ENCODE data around the gene ST6GALNAC5. TPM values are rescaled to one million over a fixed set of nuclear protein-coding genes. Genes with fewer than 3 reads are reported as not detected.

The ST6GALNAC5 gene
- total RNA-seq, 1 experiment from 2014 or later = not detected

- Histone ChIP-seq H3K27me3 (ENCODE audit: control insufficient read depth, insufficient read depth, low read length) (peaks cover 2% of the 10 kb centered on the region; the same call in 1 of the 2 replicates), H3K4me1 (ENCODE audit: control insufficient read depth, insufficient read depth, low read length) (no peaks in the 10 kb centered on the region), H3K4me3 (ENCODE audit: low read depth in 2 of 2, low read length in 2 of 2) (no peak overlapping the region), H3K9me3 (ENCODE audit: control insufficient read depth, insufficient read depth, low read depth, low read length) (no peaks in the 10 kb centered on the region), H3K27ac (ENCODE audit: low read length) (no peak overlapping the region), H3K36me3 (ENCODE audit: control insufficient read depth, insufficient read depth, low read length) (no peaks in the 10 kb centered on the region)
- TF ChIP-seq TCF7L2 (IDR thresholded peaks at IDR 0.05; ENCODE audit: low read depth, low read length) = no peak
- no TSS peak for BruUV-seq (replicated peaks)
- ATAC-seq (no peak), DNase-seq (ENCODE audit: low read depth, low spot score) (no peak)
- intact Hi-C loops (cut with micrococcal nuclease; ENCODE audit: unreplicated experiment) = no loop called here
- ChIA-PET CTCF (no interaction called here), POLR2A (no interaction called here)
- in situ Hi-C loops (cut with HindIII; ENCODE audit: low pct_unique_long_range_greater_than_20kb, low sequenced_read_pairs) = no loop called here
These were observed 171.8 kb downstream of the ST6GALNAC5 start for GRCh38 chr1:77039111-77039510.

GRCh38 chr1:77039739-77040138 lies 172.5 kb downstream of the ST6GALNAC5 start:
- Histone ChIP-seq H3K27ac (ENCODE audit: low read length) (no peak overlapping the region), H3K4me1 (ENCODE audit: control insufficient read depth, insufficient read depth, low read length) (no peaks in the 10 kb centered on the region), H3K4me3 (ENCODE audit: low read depth in 2 of 2, low read length in 2 of 2) (no peak overlapping the region), H3K27me3 (ENCODE audit: control insufficient read depth, insufficient read depth, low read length) (peaks cover 2% of the 10 kb centered on the region; the same call in 1 of the 2 replicates), H3K9me3 (ENCODE audit: control insufficient read depth, insufficient read depth, low read depth, low read length) (no peaks in the 10 kb centered on the region), H3K36me3 (ENCODE audit: control insufficient read depth, insufficient read depth, low read length) (no peaks in the 10 kb centered on the region)
- BruUV-seq (replicated peaks) = no TSS peak
- DNase-seq (ENCODE audit: low read depth, low spot score) (peak; percentile 62), ATAC-seq (no peak)
- in situ Hi-C loops (cut with HindIII; ENCODE audit: low pct_unique_long_range_greater_than_20kb, low sequenced_read_pairs) = no loop called here
- CTCF ChIA-PET = no interaction called here
- TF ChIP-seq TCF7L2 (IDR thresholded peaks at IDR 0.05; ENCODE audit: low read depth, low read length) (no peak), CTCF (IDR thresholded peaks at IDR 0.05) (no peak), SIN3A (IDR thresholded peaks at IDR 0.05; ENCODE audit: borderline replicate concordance, insufficient read depth, low read depth, low read length) (no peak), POLR2AphosphoS5 (IDR thresholded peaks at IDR 0.05; ENCODE audit: low read depth, low read length) (no peak), REST (IDR thresholded peaks at IDR 0.05; ENCODE audit: insufficient read depth in 1 of 2, low read depth in 2 of 2, low read length in 1 of 2) (no peak)
- intact Hi-C loops (cut with micrococcal nuclease; ENCODE audit: unreplicated experiment) = no loop called here
- POLR2A ChIA-PET = no interaction called here

GRCh38 chr1:77040826-77041225 lies 173.5 kb downstream of the ST6GALNAC5 start:
- ChIA-PET CTCF (no interaction called here), POLR2A (no interaction called here)
- ATAC-seq = no peak
- Histone ChIP-seq H3K27me3 (ENCODE audit: control insufficient read depth, insufficient read depth, low read length) (peaks cover 2% of the 10 kb centered on the region; the same call in 1 of the 2 replicates), H3K36me3 (ENCODE audit: control insufficient read depth, insufficient read depth, low read length) (no peaks in the 10 kb centered on the region), H3K27ac (ENCODE audit: low read length) (no peak overlapping the region), H3K4me1 (ENCODE audit: control insufficient read depth, insufficient read depth, low read length) (no peaks in the 10 kb centered on the region), H3K9me3 (ENCODE audit: control insufficient read depth, insufficient read depth, low read depth, low read length) (no peaks in the 10 kb centered on the region), H3K4me3 (ENCODE audit: low read depth in 2 of 2, low read length in 2 of 2) (no peak overlapping the region)
- in situ Hi-C loops (cut with HindIII; ENCODE audit: low pct_unique_long_range_greater_than_20kb, low sequenced_read_pairs) (no loop called here), intact Hi-C loops (cut with micrococcal nuclease; ENCODE audit: unreplicated experiment) (no loop called here)
- no peak for DNase-seq (ENCODE audit: low read depth, low spot score)
- no peak for TF ChIP-seq REST (IDR thresholded peaks at IDR 0.05; ENCODE audit: insufficient read depth in 1 of 2, low read depth in 2 of 2, low read length in 1 of 2)
- no peak for TF ChIP-seq POLR2AphosphoS5 (IDR thresholded peaks at IDR 0.05; ENCODE audit: low read depth, low read length)
- no peak for TF ChIP-seq TCF7L2 (IDR thresholded peaks at IDR 0.05; ENCODE audit: low read depth, low read length)
- no peak for TF ChIP-seq SIN3A (IDR thresholded peaks at IDR 0.05; ENCODE audit: borderline replicate concordance, insufficient read depth, low read depth, low read length)
- TF ChIP-seq CTCF (IDR thresholded peaks at IDR 0.05) = no peak
- no TSS peak for BruUV-seq (replicated peaks)

Data from Panc1 (cell line).